PC-9 (cell line): ENCODE results near the gene ARHGEF39. TPM values are rescaled to one million over a fixed set of nuclear protein-coding genes. Genes with fewer than 3 reads are reported as not detected.
"Not testable (repeated sequence)": the region's sequence is repeated elsewhere in the genome, so short reads cannot be mapped to it uniquely, and the experiment has no call there.

ENCODE experiments used
- BruUV-seq: library from RNA; stranded (reverse); fragments of 400-500 nt; replicated peaks from 2 replicates; lab custom pipeline; 2021; lab: Mats Ljungman, UMichigan
- CTCF ChIA-PET: fragments of 300-600 bp; sonication (Branson Sonifier 250); formaldehyde crosslinking; loops from one replicate; lab custom pipeline; 2022; ENCODE audit warnings: antibody characterized with exemption; lab: Charles Lee
- POLR2A ChIA-PET: fragments of 300-600 bp; sonication (Branson Sonifier 250); formaldehyde crosslinking; loops from one replicate; lab custom pipeline; 2022; ENCODE audit warnings: antibody characterized with exemption; ENCODE audit not compliant: unreplicated experiment; lab: Charles Lee
- DNase-seq, 2 experiments: peaks; one replicate each; pipeline versions ENCODE4 v3.0.0 to v3.0.0-alpha.2; 2015 to 2022; ENCODE audit warnings: mixed read lengths in 1 of 2
- H2AFZ ChIP-seq: fragments of 200-600 bp; sonication (generic); 2 replicates; pipeline ENCODE4 v1.8.1; 2017; ENCODE audit warnings: antibody characterized with exemption
- H3F3A ChIP-seq: fragments of 200-600 bp; sonication (generic); 2 replicates; pipeline ENCODE4 v1.8.1; 2017; ENCODE audit warnings: antibody characterized with exemption, mild to moderate bottlenecking, low read depth; ENCODE audit not compliant: insufficient read depth
- H3K27ac ChIP-seq: fragments of 200-600 bp; sonication (generic); 2 replicates; pipeline ENCODE4 v1.6.1; 2016; ENCODE audit warnings: mixed run types
- H3K27me3 ChIP-seq: fragments of 200-600 bp; sonication (generic); 2 replicates; pipeline ENCODE4 v1.6.1; 2016; ENCODE audit warnings: low read depth, mixed run types; ENCODE audit not compliant: insufficient read depth
- H3K36me3 ChIP-seq: fragments of 200-600 bp; sonication (generic); 2 replicates; pipeline ENCODE4 v1.6.1; 2016; ENCODE audit warnings: low read depth, mixed run types
- H3K4me1 ChIP-seq: fragments of 200-600 bp; sonication (generic); replicated peaks from 2 replicates; pipeline ENCODE4 v1.6.1; 2016; ENCODE audit warnings: mixed run types; ENCODE audit not compliant: insufficient read depth
- H3K4me2 ChIP-seq: fragments of 200-600 bp; sonication (generic); 2 replicates; pipeline ENCODE4 v1.6.1; 2017; ENCODE audit warnings: mixed run types
- H3K4me3 ChIP-seq: fragments of 200-600 bp; sonication (generic); 2 replicates; pipeline ENCODE4 v1.6.1; 2016; ENCODE audit warnings: mixed run types
- H3K79me2 ChIP-seq: fragments of 200-600 bp; sonication (generic); 2 replicates; pipeline ENCODE4 v1.6.1; 2017; ENCODE audit warnings: low read depth, mixed run types
- H3K9me2 ChIP-seq: fragments of 200-600 bp; sonication (generic); 2 replicates; pipeline ENCODE4 v1.8.1; 2017; ENCODE audit warnings: mild to moderate bottlenecking; ENCODE audit not compliant: insufficient read depth
- H3K9me3 ChIP-seq: fragments of 200-600 bp; sonication (generic); 2 replicates; pipeline ENCODE4 v1.8.1; 2016; ENCODE audit warnings: low read depth; ENCODE audit not compliant: insufficient read depth
- H4K20me1 ChIP-seq: fragments of 200-600 bp; sonication (generic); 2 replicates; pipeline ENCODE4 v1.8.1; 2017; ENCODE audit not compliant: insufficient read depth
- CTCF ChIP-seq: fragments of 200-600 bp; sonication (generic); conservative IDR thresholded peaks from 2 replicates; pipeline ENCODE4 v1.6.1; 2017; ENCODE audit warnings: mixed run types, antibody characterized with exemption, mild to moderate bottlenecking, moderate library complexity
- EZH2 ChIP-seq: fragments of 200-600 bp; sonication (generic); IDR thresholded peaks from 2 replicates; pipeline ENCODE4 v1.8.0; 2017; ENCODE audit warnings: antibody characterized with exemption, low read depth
- intact Hi-C: fragments of 100-400 bp; cut with micrococcal nuclease; formaldehyde crosslinking; loops from one replicate; pipeline ENCODE4 v1.10.0; 2022; ENCODE audit not compliant: unreplicated experiment
- total RNA-seq: library from RNA; stranded (reverse); gene quantifications from 2 replicates; pipeline ENCODE4 v1.2.3, GENCODE V29; 2021

The ARHGEF39 gene
- total RNA-seq, 1 experiment from 2014 or later = 15.6 TPM

GRCh38 chr9:35643046-35643445 is 21.9 kb downstream of the ARHGEF39 start:
- BruUV-seq = no TSS peak
- intact Hi-C loops = no loop called here
- CTCF ChIA-PET = no interaction called here

GRCh38 chr9:35641478-35641877 is 23.5 kb downstream of the ARHGEF39 start:
- H3K9me2 ChIP-seq, H3F3A ChIP-seq, POLR2A ChIA-PET, CTCF ChIA-PET, H3K4me3 ChIP-seq, DNase-seq, H3K27ac ChIP-seq, intact Hi-C loops, H3K4me1 ChIP-seq, H3K36me3 ChIP-seq, H3K4me2 ChIP-seq, H3K27me3 ChIP-seq, BruUV-seq, H3K9me3 ChIP-seq, H3K79me2 ChIP-seq, H2AFZ ChIP-seq, H4K20me1 ChIP-seq: not testable (repeated sequence)

More at GRCh38 chr9:35643046-35643445, 21.9 kb downstream of the ARHGEF39 start:
- no peak for DNase-seq
- H4K20me1 ChIP-seq = no peaks in the 10 kb centered on the region
- TF ChIP-seq EZH2 = no peak
- no peak for TF ChIP-seq CTCF
- no peak overlapping the region for H3K27ac ChIP-seq
- no peaks in the 10 kb centered on the region for H3K4me1 ChIP-seq
- H3K27me3 ChIP-seq = no peaks in the 10 kb centered on the region
- POLR2A ChIA-PET = no interaction called here
- no peak overlapping the region for H3K4me2 ChIP-seq
- no peak overlapping the region for H2AFZ ChIP-seq
- H3K4me3 ChIP-seq = no peak overlapping the region
- H3K79me2 ChIP-seq = no peaks in the 10 kb centered on the region
- H3K9me3 ChIP-seq = no peaks in the 10 kb centered on the region
- no peaks in the 10 kb centered on the region for H3F3A ChIP-seq
- H3K9me2 ChIP-seq = no peaks in the 10 kb centered on the region
- H3K36me3 ChIP-seq = no peaks in the 10 kb centered on the region

GRCh38 chr9:35640431-35640830 is 24.6 kb downstream of the ARHGEF39 start:
- H3K9me2 ChIP-seq, H3K4me1 ChIP-seq, H3K4me3 ChIP-seq, H3F3A ChIP-seq, H3K4me2 ChIP-seq, H2AFZ ChIP-seq, POLR2A ChIA-PET, DNase-seq, H4K20me1 ChIP-seq, H3K36me3 ChIP-seq, H3K9me3 ChIP-seq, H3K27ac ChIP-seq, CTCF ChIA-PET, H3K79me2 ChIP-seq, BruUV-seq, H3K27me3 ChIP-seq, intact Hi-C loops: not testable (repeated sequence)

- Histone ChIP-seq H3K79me2 (no peaks in the 10 kb centered on the region), H4K20me1 (no peaks in the 10 kb centered on the region), H3K27me3 (no peaks in the 10 kb centered on the region), H3K4me1 (no peaks in the 10 kb centered on the region), H2AFZ (no peak overlapping the region), H3K9me2 (no peaks in the 10 kb centered on the region), H3K4me3 (no peak overlapping the region), H3K4me2 (no peak overlapping the region), H3K9me3 (no peaks in the 10 kb centered on the region), H3K27ac (no peak overlapping the region), H3F3A (no peaks in the 10 kb centered on the region), H3K36me3 (no peaks in the 10 kb centered on the region)
- ChIA-PET POLR2A (no interaction called here), CTCF (no interaction called here)
- no TSS peak for BruUV-seq
- intact Hi-C loops = no loop called here
- DNase-seq = no peak
- TF ChIP-seq EZH2 (no peak), CTCF (no peak)
Observed at GRCh38 chr9:35639631-35640030, 25.4 kb downstream of the ARHGEF39 start.

GRCh38 chr9:35639225-35639624 is 25.8 kb downstream of the ARHGEF39 start:
- H3K79me2 ChIP-seq, POLR2A ChIA-PET, H3K36me3 ChIP-seq, H2AFZ ChIP-seq, H3K9me3 ChIP-seq, H4K20me1 ChIP-seq, BruUV-seq, H3K27me3 ChIP-seq, H3K4me3 ChIP-seq, H3F3A ChIP-seq, H3K27ac ChIP-seq, H3K9me2 ChIP-seq, DNase-seq, H3K4me1 ChIP-seq, H3K4me2 ChIP-seq, intact Hi-C loops, CTCF ChIA-PET: not testable (repeated sequence)

- H3K4me3 ChIP-seq, H3K4me2 ChIP-seq, H3K4me1 ChIP-seq, H3K79me2 ChIP-seq, H2AFZ ChIP-seq, H3K9me2 ChIP-seq, intact Hi-C loops, BruUV-seq, H3K9me3 ChIP-seq, H4K20me1 ChIP-seq, DNase-seq, H3K36me3 ChIP-seq, POLR2A ChIA-PET, H3K27ac ChIP-seq, H3F3A ChIP-seq, CTCF ChIA-PET, H3K27me3 ChIP-seq: not testable (repeated sequence)
Observed at GRCh38 chr9:35638751-35639150, 26.2 kb downstream of the ARHGEF39 start.
